HG02884 (cell line): ENCODE data around the gene ZNF763.
A peak's percentile ranks its signal among the peaks of the same experiment; 100 is the strongest.
"Not testable (repeated sequence)": the region's sequence is repeated elsewhere in the genome, so short reads cannot be mapped to it uniquely, and the experiment has no call there.

Experiments used
- ATAC-seq: cut with Tn5 transposase; IDR thresholded peaks from one replicate; pipeline ENCODE4 v1.9.1; 2021; ENCODE audit warnings: mild to moderate bottlenecking, moderate library complexity; ENCODE audit not compliant: unreplicated experiment

Gene ZNF763

GRCh38 chr19:11971041-11971440, 6.2 kb downstream of the ZNF763 start:
- ATAC-seq, result no peak

- ATAC-seq, result no peak
Measured at GRCh38 chr19:11973019-11973810, 8.4 kb downstream of the ZNF763 start.

- ATAC-seq, result no peak
Measured at GRCh38 chr19:11978492-11979100, 13.8 kb downstream of the ZNF763 start.

- ATAC-seq, result no peak
Measured at GRCh38 chr19:11979527-11979926, 14.7 kb downstream of the ZNF763 start.

GRCh38 chr19:11982526-11982925, 17.7 kb downstream of the ZNF763 start:
- no peak for ATAC-seq

- no peak for ATAC-seq
Measured at GRCh38 chr19:11984986-11985385, 20.1 kb downstream of the ZNF763 start.

GRCh38 chr19:11986754-11987153, 21.9 kb downstream of the ZNF763 start:
- no peak for ATAC-seq

GRCh38 chr19:11987405-11988281, 22.8 kb downstream of the ZNF763 start:
- peak; percentile 63 for ATAC-seq

- ATAC-seq, result no peak
Measured at GRCh38 chr19:11989112-11989456, 24.2 kb downstream of the ZNF763 start.

- not testable (repeated sequence) for ATAC-seq
Measured at GRCh38 chr19:11991921-11992320, 27.1 kb downstream of the ZNF763 start.

- no peak for ATAC-seq
Measured at GRCh38 chr19:11995174-11995573, 30.3 kb downstream of the ZNF763 start.

GRCh38 chr19:12000152-12000981, 35.5 kb downstream of the ZNF763 start:
- ATAC-seq, result no peak

GRCh38 chr19:12015015-12015752, 50.3 kb downstream of the ZNF763 start:
- ATAC-seq, result no peak

- no peak for ATAC-seq
Measured at GRCh38 chr19:12015753-12016116, 50.9 kb downstream of the ZNF763 start.
